ENCODE data around the gene CPB1.
"Not testable (repeated sequence)": the region's sequence is repeated elsewhere in the genome, so short reads cannot be mapped to it uniquely, and the experiment has no call there.

CPB1 gene

GRCh38 chr3:148827585-148827984, at the start of gene CPB1:
Gene CPB1 (plus strand): TSS chr3:148827811. CDS start chr3:148827824, 13 bp downstream.
- no peak for DNase-seq

GRCh38 chr3:148778926-148779325, 48.7 kb upstream of the CPB1 start:
- no peak for DNase-seq

GRCh38 chr3:148785026-148785425, 42.6 kb upstream of the CPB1 start:
- not testable (repeated sequence) for DNase-seq

- not testable (repeated sequence) for DNase-seq
Measured at GRCh38 chr3:148786159-148786558, 41.5 kb upstream of the CPB1 start.

- DNase-seq = no peak
Measured at GRCh38 chr3:148789146-148789545, 38.5 kb upstream of the CPB1 start.

- no peak for DNase-seq
Measured at GRCh38 chr3:148789906-148790305, 37.7 kb upstream of the CPB1 start.

GRCh38 chr3:148790370-148790769, 37.2 kb upstream of the CPB1 start:
- no peak for DNase-seq

- DNase-seq = no peak
Measured at GRCh38 chr3:148790851-148791735, 36.5 kb upstream of the CPB1 start.

GRCh38 chr3:148791920-148792319, 35.7 kb upstream of the CPB1 start:
- no peak for DNase-seq

- DNase-seq = no peak
Measured at GRCh38 chr3:148792516-148792915, 35.1 kb upstream of the CPB1 start.

GRCh38 chr3:148796799-148797198, 30.8 kb upstream of the CPB1 start:
- DNase-seq = no peak

GRCh38 chr3:148797795-148798194, 29.8 kb upstream of the CPB1 start:
- DNase-seq = no peak

GRCh38 chr3:148800414-148800813, 27.2 kb upstream of the CPB1 start:
- no peak for DNase-seq

GRCh38 chr3:148809835-148810234, 17.8 kb upstream of the CPB1 start:
- no peak for DNase-seq

GRCh38 chr3:148815316-148816110, 12.1 kb upstream of the CPB1 start:
- no peak for DNase-seq

GRCh38 chr3:148816427-148816826, 11.2 kb upstream of the CPB1 start:
- DNase-seq = no peak

- DNase-seq = no peak
Measured at GRCh38 chr3:148816981-148817525, 10.6 kb upstream of the CPB1 start.

GRCh38 chr3:148820361-148821245, 7.0 kb upstream of the CPB1 start:
- DNase-seq = no peak

GRCh38 chr3:148823026-148823425, 4.6 kb upstream of the CPB1 start:
- no peak for DNase-seq

GRCh38 chr3:148825476-148825875, 2.1 kb upstream of the CPB1 start:
- no peak for DNase-seq

GRCh38 chr3:148828136-148828690, 602 bp downstream of the CPB1 start:
- DNase-seq = no peak

- DNase-seq = no peak
Measured at GRCh38 chr3:148829926-148830325, 2.3 kb downstream of the CPB1 start.
